GM12865 (cell line): ENCODE results near the gene AFG1L.
"Not testable (repeated sequence)": the region's sequence is repeated elsewhere in the genome, so short reads cannot be mapped to it uniquely, and the experiment has no call there.

Source experiments
- DNase-seq: peaks from one replicate; pipeline ENCODE4 v3.0.0; 2010; ENCODE audit warnings: low read depth
- H3K4me3 ChIP-seq: 2 replicates; pipeline ENCODE4 v1.5.1; 2011; ENCODE audit warnings: mild to moderate bottlenecking, low read depth, low read length, control low read depth
- TF ChIP-seq, protein P1 (sequence below): IDR thresholded peaks from 2 replicates; pipeline ENCODE4 v1.5.1; 2011; ENCODE audit warnings: low read length, control low read depth, low read depth, inconsistent platforms; ENCODE audit not compliant: insufficient read depth; ENCODE audit errors: missing control alignments

Gene AFG1L

DNA sequence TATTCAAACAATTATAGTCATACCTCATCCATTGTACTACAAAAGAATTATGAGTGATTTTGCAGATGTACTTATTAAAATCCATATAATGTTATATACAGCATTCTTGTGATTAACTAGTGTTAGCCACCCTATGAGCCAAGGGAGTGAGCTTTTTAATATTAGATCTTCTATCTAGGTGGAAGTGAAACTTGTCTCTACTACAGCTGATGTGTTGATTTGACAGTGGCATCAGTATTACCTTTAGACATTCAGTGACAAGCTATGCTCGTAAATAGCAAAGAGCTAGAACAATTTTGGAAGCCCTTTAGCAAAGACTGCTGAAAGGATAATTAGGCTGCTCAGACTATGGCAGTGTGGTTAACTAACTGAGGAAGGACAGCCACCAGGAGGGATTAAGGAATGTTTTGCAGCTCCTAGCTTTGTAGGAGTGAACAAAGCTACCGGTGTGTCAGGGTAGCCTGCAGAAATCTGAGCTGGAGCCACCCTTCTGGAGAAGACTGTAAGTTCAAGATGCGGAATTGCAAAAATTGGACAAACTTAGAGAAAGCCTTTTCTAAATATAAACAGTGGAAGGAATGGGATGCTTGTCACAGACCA lies 73.7 kb downstream of the AFG1L start:
- H3K4me3 ChIP-seq: no peak overlapping the region
- TF ChIP-seq, protein P1, sequence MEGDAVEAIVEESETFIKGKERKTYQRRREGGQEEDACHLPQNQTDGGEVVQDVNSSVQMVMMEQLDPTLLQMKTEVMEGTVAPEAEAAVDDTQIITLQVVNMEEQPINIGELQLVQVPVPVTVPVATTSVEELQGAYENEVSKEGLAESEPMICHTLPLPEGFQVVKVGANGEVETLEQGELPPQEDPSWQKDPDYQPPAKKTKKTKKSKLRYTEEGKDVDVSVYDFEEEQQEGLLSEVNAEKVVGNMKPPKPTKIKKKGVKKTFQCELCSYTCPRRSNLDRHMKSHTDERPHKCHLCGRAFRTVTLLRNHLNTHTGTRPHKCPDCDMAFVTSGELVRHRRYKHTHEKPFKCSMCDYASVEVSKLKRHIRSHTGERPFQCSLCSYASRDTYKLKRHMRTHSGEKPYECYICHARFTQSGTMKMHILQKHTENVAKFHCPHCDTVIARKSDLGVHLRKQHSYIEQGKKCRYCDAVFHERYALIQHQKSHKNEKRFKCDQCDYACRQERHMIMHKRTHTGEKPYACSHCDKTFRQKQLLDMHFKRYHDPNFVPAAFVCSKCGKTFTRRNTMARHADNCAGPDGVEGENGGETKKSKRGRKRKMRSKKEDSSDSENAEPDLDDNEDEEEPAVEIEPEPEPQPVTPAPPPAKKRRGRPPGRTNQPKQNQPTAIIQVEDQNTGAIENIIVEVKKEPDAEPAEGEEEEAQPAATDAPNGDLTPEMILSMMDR: no peak
- no peak for DNase-seq

GRCh38 chr6:108380876-108381275 lies 86.0 kb downstream of the AFG1L start:
- H3K4me3 ChIP-seq: no peak overlapping the region
- no peak for DNase-seq
- TF ChIP-seq, protein P1: no peak

DNA sequence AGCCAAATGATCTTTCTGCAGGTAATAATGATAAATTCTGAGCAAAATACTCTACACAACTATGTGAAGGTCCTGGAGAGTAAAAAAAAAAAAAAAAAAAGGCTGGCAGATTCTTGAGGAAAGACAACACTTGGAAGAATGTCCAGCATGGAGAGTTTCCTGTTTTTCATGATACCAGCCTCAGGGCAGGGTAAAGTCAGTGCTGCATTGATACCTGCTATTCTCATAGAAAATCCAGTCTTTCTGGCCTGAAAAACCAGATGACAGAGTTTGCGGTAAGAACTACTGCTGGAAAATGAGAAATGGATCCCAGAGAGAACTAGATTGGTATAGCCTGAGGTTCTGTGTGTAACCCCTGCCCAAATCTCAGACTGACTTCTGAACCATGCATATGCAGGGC lies 89.1 kb downstream of the AFG1L start:
- TF ChIP-seq, protein P1: no peak
- no peak overlapping the region for H3K4me3 ChIP-seq
- DNase-seq: no peak

GRCh38 chr6:108389190-108389589 lies 94.3 kb downstream of the AFG1L start:
- not testable (repeated sequence) for DNase-seq, H3K4me3 ChIP-seq

- TF ChIP-seq, protein P1: no peak
- H3K4me3 ChIP-seq: no peak overlapping the region
- no peak for DNase-seq
Measured at GRCh38 chr6:108395297-108395696, 100.4 kb downstream of the AFG1L start.

- no peak overlapping the region for H3K4me3 ChIP-seq
- TF ChIP-seq, protein P1: no peak
- no peak for DNase-seq
Measured at GRCh38 chr6:108403236-108403635, 108.4 kb downstream of the AFG1L start.

GRCh38 chr6:108406943-108407342 lies 112.1 kb downstream of the AFG1L start:
- no peak overlapping the region for H3K4me3 ChIP-seq
- no peak for DNase-seq
- TF ChIP-seq, protein P1: no peak
